Adrenal gland (tissue), 5 donors: ENCODE results near the gene BRF1.

ENCODE experiments used
- POLR2A ChIP-seq, 2 donors: fragments of 450-650 bp; IDR thresholded peaks; one replicate each; pipeline ENCODE4 v1.6.1; 2017; ENCODE audit warnings: antibody characterized with exemption in 2 of 2, mild to moderate bottlenecking in 2 of 2, moderate library complexity in 1 of 2
- TF ChIP-seq, protein P1 (sequence below), 6 experiments: fragments of 450-650 bp in 4 of 6; fragments of 200-600 bp in 2 of 6; sonication (generic) in 1 of 6; IDR thresholded peaks; 1 replicate in 5 of 6; 2 replicates in 1 of 6; pipeline versions ENCODE4 v1.5.1 to v1.8.0; 2016 to 2021; ENCODE audit warnings: antibody characterized with exemption in 6 of 6, mild to moderate bottlenecking in 2 of 6, moderate library complexity in 1 of 6
- donor health status: DM: no; HTN: no; CAD: no.

DNA sequence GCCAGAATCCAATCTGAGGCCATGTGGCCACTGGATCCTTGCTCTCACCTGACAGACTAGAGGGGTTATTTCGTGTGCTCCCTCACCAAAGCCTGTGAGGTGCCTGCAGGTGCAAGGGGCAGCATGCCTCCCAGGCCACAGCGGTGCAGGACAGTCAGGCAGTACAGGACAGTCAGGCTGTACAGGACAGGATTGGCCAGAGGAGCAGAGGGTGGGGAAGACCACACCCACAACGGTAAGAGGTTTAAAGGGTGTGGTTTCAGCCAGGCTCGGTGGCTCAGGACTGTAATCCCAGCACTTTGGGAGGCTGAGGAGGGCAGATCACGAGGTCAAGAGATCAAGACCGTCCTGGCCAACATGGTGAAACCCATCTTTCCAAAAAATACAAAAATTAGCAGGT, 3.1 kb upstream of the BRF1 start:
- TF ChIP-seq POLR2A (IDR thresholded peaks at IDR 0.05), result no peak
- TF ChIP-seq, protein P1, sequence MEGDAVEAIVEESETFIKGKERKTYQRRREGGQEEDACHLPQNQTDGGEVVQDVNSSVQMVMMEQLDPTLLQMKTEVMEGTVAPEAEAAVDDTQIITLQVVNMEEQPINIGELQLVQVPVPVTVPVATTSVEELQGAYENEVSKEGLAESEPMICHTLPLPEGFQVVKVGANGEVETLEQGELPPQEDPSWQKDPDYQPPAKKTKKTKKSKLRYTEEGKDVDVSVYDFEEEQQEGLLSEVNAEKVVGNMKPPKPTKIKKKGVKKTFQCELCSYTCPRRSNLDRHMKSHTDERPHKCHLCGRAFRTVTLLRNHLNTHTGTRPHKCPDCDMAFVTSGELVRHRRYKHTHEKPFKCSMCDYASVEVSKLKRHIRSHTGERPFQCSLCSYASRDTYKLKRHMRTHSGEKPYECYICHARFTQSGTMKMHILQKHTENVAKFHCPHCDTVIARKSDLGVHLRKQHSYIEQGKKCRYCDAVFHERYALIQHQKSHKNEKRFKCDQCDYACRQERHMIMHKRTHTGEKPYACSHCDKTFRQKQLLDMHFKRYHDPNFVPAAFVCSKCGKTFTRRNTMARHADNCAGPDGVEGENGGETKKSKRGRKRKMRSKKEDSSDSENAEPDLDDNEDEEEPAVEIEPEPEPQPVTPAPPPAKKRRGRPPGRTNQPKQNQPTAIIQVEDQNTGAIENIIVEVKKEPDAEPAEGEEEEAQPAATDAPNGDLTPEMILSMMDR (IDR thresholded peaks at IDR 0.05), result no peak
